HG03342 (cell line): Measurements from ENCODE around the gene ARF6.
"Not testable (repeated sequence)": the region's sequence is repeated elsewhere in the genome, so short reads cannot be mapped to it uniquely, and the experiment has no call there.

Experiments
- ATAC-seq: cut with Tn5 transposase; IDR thresholded peaks from one replicate; pipeline ENCODE4 v1.9.1; 2021; ENCODE audit warnings: mild to moderate bottlenecking, moderate library complexity; ENCODE audit not compliant: unreplicated experiment

ARF6 gene

DNA sequence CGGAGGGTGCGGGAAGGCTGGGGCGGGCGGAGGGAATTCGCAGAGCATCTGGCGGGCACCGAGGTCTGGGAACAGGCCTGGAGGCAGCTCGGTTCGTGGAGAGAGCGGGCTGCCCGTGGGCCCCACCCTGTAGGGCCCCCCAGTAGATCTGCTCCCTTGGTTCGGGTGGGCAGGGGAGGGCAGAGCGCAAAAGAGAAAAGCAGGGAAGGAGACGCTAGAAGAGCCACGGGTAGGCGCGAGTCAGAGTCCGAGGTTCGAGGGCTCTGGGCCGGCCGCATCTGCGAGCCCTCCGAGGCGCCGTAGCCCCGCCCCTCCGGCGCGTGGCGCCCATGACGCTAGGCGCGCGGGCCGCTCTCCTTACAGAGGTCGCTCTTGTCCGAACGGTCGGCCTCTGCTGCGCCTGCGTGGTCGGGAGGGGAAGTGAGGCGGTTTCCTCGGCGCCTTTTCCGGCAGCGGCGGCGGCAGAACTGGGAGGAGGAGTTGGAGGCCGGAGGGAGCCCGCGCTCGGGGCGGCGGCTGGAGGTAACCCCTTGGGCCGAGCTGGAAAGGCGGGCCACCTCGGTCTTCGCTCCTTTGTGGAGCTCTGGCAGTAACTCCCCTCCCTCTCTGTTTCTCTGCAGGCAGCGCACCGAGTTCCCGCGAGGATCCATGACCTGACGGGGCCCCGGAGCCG lies at the start of gene ARF6:
Gene ARF6, plus strand, starts transcription at position 447 of the 673 bp plus-strand sequence. CDS start 655 bp downstream, outside the sequence.
- peak; percentile 81 for ATAC-seq

DNA sequence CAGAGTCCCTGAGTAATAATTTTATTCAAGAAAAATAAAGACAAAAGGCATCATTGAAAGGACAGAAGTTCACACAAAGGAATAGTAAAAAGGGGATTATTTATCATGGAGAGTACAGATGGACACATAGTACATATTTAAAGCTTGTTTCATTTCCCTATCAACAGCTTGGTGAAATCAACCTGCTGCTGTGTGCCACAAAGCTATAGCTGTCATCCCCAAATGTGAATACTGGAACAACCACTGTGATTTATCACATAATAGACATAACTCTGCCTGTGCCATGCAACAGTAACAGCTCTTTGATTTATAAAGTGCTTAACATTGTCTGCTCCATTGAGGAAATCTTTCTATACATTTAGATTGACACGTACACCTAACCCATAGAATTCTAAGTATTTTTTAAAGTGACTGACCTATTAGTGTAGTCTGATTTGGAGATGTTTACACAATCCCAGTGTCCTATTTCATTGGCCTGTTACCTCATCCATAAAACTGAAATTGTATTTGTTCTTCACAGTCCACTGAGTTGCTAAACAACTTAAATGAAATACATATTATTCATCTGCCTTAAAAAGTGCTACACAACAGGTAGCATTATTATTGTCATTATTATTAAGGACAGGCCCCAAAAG lies 43.6 kb upstream of the ARF6 start:
- no peak for ATAC-seq

- no peak for ATAC-seq
Observed at GRCh38 chr14:49851813-49852212, 41.1 kb upstream of the ARF6 start.

GRCh38 chr14:49852301-49853157 lies 40.4 kb upstream of the ARF6 start, which contains the start of gene NEMF:
NEMF (minus strand) TSS chr14:49852788; CDS start chr14:49852753, 35 bp downstream.
- ATAC-seq: peak; percentile 87

DNA sequence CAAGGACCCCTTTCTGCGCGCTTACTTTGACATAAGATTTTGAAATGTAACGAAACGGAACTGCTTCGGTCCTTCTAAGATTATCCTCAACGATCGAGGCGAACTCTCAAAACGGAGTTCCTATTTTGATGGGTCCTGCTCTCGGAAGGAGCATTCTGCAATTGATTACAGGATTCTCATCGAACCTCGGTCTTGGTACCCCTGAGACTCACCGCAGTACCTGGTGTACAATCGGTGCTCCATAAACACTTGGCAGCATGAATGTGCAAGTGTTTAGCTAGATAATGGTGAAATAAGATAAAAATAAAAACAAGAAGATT lies 39.8 kb upstream of the ARF6 start:
- ATAC-seq: peak; percentile 5

DNA sequence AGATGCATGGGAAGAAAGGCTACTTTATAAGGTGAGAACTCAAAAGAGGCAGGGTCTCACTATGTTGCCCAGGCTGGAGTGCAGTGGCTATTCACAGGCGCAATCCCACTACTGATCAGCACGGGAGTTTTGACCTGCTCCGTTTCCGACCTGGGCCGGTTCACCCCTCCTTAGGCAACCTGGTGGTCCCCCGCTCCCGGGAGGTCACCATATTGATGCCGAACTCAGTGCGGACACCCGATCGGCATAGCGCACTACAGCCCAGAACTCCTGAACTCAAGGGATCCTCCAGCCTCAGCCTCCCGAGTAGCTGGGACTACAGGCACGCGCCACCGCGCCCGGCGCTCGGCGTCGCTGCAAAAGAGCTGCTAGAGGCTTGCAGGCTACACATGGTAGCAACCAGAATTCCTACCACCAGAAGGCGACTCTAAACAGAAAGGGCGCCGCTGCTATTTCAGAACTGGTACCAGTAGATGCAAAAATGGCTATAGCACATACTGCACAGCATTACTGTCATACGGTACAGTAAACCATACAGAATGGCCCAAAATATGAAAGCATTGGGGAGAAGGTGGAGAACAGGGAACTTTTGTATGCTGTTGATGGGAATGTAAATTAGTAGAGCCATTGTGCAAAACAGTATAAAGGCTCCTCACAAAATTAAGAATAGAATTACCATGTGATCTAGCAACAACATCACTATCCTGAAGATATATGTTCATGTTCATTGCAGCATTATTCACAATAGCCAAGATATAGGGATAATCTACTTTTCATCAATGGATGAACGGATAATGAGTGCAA lies 39.1 kb upstream of the ARF6 start:
- ATAC-seq: no peak

- no peak for ATAC-seq
Observed at GRCh38 chr14:49857427-49858003, 35.4 kb upstream of the ARF6 start.

- ATAC-seq: no peak
Observed at GRCh38 chr14:49858383-49858782, 34.5 kb upstream of the ARF6 start.

GRCh38 chr14:49860988-49861698 lies 31.7 kb upstream of the ARF6 start:
- no peak for ATAC-seq

GRCh38 chr14:49861699-49862088 lies 31.2 kb upstream of the ARF6 start:
- ATAC-seq: no peak

DNA sequence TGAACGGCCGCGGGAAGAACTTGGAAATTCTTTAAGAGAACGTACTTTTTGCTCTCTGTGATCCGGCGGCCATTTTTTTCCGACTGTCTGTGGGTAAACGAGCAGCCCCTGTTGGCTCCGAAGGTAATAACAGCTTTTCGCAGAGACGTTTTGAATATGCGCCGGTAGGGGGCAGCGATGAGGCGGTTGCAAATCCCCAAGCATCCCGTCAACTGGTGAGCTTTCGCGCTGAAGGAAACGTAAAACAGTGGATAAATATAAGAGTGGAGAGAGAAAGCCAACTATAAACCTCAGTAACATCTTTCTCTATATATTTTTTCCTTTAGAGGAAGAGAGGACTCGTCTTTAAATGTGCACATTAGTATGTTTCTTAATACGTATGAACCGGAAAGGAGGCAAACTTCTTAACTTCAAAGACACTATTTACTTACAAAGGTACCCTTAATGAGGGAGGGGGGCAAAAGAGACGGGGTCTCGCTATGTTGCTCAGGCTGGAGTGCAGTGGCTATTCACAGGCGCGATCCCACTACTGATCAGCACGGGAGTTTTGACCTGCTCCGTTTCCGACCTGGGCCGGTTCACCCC lies 30.7 kb upstream of the ARF6 start:
- ATAC-seq: peak; percentile 19

GRCh38 chr14:49863487-49864281 lies 29.2 kb upstream of the ARF6 start:
- ATAC-seq: no peak

DNA sequence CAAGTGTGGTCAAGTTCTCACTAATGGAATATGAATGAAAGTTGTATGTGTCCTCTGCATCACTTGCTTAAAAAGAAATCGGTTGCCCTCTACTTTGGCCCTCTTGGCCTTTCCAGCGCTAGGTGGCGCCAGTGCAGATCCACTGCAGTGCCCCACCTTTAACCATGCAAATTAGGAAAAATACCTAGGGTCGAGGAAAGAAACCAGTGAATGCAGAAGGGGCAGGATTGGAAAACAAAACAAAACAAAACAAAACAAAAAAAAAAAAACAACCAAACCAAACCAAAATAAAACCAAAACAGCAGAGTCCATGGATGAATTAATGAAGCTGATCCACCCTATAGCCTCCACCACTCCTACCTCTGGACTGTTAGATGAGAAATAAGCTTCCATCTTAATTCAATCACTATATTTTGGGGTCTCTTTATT lies 27.4 kb upstream of the ARF6 start:
- ATAC-seq: no peak

GRCh38 chr14:49867831-49868719 lies 24.8 kb upstream of the ARF6 start:
- ATAC-seq: peak; percentile 78

GRCh38 chr14:49868720-49869114 lies 24.2 kb upstream of the ARF6 start:
- no peak for ATAC-seq

DNA sequence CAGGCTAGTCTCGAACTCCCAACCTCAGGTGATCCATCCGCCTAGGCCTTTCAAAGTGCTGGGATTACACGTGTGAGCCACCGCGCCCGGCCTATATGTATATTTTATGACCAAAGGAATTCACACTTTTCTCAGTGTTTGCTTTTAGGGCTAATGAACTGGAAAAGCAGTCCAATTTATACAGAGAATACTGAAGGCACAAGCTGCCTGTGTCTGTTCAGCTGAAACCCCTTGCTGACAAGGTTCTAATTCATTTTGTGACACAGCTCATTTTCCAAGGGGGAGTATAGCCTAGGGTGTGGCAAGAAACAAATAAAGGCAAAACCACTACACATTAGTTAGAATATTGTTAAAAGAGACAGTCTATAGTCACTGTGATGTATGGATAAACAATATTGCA lies 22.0 kb upstream of the ARF6 start:
- no peak for ATAC-seq

DNA sequence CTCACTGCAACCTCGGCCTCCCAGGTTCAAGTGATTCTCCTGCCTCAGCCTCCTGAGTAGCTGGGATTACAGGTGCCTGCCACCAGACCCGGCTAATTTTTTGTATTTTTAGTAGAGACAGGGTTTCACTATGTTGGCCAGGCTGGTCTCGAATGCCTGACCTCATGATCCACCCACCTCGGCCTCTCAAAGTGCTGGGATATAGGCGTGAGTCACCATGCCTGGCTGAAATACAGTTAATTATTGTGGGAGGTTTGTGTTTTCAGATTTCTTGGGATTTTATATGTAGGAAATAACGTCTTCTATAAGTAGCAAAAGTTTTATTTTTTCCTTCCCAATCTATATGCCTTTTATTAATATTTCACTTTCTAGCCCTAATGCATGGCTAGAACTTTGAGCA lies 19.3 kb upstream of the ARF6 start:
- ATAC-seq: not testable (repeated sequence)
